GM19397 (cell line): ENCODE measurements around the gene HCFC1R1.

Experiments used
- ATAC-seq: cut with Tn5 transposase; IDR thresholded peaks from one replicate; pipeline ENCODE4 v1.9.1; 2021; ENCODE audit warnings: mild to moderate bottlenecking, moderate library complexity; ENCODE audit not compliant: unreplicated experiment

Gene HCFC1R1

GRCh38 chr16:2979669-2980226 lies 44.0 kb downstream of the HCFC1R1 start:
- no peak for ATAC-seq

- no peak for ATAC-seq
Observed at GRCh38 chr16:2977440-2977839, 46.3 kb downstream of the HCFC1R1 start.

GRCh38 chr16:2976673-2977072 lies 47.1 kb downstream of the HCFC1R1 start:
- no peak for ATAC-seq

DNA sequence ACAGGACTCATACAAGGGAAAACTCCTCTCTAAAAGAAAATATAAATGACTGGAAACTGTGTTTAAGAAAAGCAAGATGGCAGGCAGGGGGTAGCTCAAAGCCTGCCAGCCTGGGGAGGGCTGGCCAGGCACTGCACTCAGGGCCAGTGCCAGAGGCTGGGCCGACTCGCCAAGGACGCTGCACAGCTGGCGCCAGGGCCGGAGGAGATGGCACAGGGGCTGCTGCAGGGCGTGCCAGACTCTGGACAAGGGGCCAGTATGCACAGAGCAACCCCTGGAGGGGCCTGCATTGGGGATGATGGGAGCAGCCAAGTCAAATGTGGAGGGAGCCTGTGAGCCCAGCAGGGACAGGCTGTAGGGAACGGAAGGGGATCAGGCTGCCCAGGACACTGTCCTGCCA lies 47.5 kb downstream of the HCFC1R1 start:
- no peak for ATAC-seq

GRCh38 chr16:2975161-2975795 lies 48.5 kb downstream of the HCFC1R1 start:
- ATAC-seq, result no peak

GRCh38 chr16:2974319-2975056 lies 49.3 kb downstream of the HCFC1R1 start:
- no peak for ATAC-seq

- ATAC-seq, result no peak
Observed at GRCh38 chr16:2973605-2974318, 50.0 kb downstream of the HCFC1R1 start.

DNA sequence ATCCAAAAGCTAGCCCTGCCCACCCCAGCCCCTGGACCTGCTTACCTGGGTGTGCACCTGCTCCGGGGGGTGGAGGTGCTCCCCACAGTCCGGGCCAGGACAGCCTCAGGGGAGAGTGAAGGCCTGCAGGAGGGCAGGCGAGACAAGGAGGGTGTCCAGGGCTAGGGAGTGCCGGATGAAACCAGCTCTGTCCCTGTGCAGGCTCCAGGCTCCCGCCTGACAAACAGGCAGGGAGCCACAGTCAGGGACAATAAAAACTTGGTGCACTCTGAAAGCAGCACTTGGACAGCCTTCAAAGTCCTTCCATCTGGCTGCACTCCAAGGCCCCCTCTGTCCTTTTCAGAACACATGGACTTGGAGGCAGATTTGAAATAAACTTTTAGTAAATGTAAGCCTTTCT lies 50.6 kb downstream of the HCFC1R1 start:
- no peak for ATAC-seq
